Body of pancreas (tissue), 4 donors: ENCODE data around the gene ADM2. TPM values are rescaled to one million over a fixed set of nuclear protein-coding genes. Genes with fewer than 3 reads are reported as not detected.

ENCODE experiments used
- ATAC-seq: fragments of 150-250 bp; one replicate; pipeline ENCODE4 v1.9.1; 2016
- DNase-seq, 4 donors: peaks; one replicate each; pipeline ENCODE4 v3.0.0-alpha.2; 2019
- H3K27ac ChIP-seq, 4 donors: fragments of 200-600 bp; sonication (generic); 1 replicate in 3 of 4; 2 replicates in 1 of 4; pipeline versions ENCODE4 v1.5.1 to v1.6.1; 2016 to 2019; ENCODE audit warnings: mild to moderate bottlenecking in 1 of 4, mixed read lengths in 1 of 4, moderate library complexity in 1 of 4
- H3K27me3 ChIP-seq, 2 donors: fragments of 200-600 bp; sonication (generic); one replicate each; pipeline ENCODE4 v1.6.0; 2016; ENCODE audit warnings: mild to moderate bottlenecking in 1 of 2
- H3K36me3 ChIP-seq, 2 donors: fragments of 200-600 bp; sonication (generic); replicated peaks in 1 of 2; 2 replicates each; pipeline ENCODE4 v1.5.1; 2016; ENCODE audit warnings: low read depth in 2 of 2; ENCODE audit not compliant: insufficient read depth in 1 of 2
- H3K4me1 ChIP-seq: fragments of 200-600 bp; sonication (generic); one replicate; pipeline ENCODE4 v1.6.0; 2016
- H3K4me3 ChIP-seq, 2 donors: fragments of 200-600 bp; sonication (generic); 1 replicate in 1 of 2; 2 replicates in 1 of 2; pipeline ENCODE4 v1.5.1; 2016 to 2019
- H3K9me3 ChIP-seq, 3 donors: fragments of 200-600 bp; sonication (generic); 1 replicate in 2 of 3; 2 replicates in 1 of 3; pipeline ENCODE4 v1.5.1; 2016
- POLR2A ChIP-seq, 3 donors: fragments of 450-650 bp; IDR thresholded peaks; one replicate each; pipeline ENCODE4 v1.6.1; 2016; ENCODE audit warnings: antibody characterized with exemption in 3 of 3, mild to moderate bottlenecking in 2 of 3
- WGBS, 2 donors: methylation state at CpG; one replicate each; pipeline ENCODE4 v1.1.5; 2017; 5-methylcytosine and 5-hydroxymethylcytosine counted together
- intact Hi-C: fragments of 100-400 bp; cut with DNase I; formaldehyde crosslinking; loops from one replicate; pipeline ENCODE4 v1.15.1; 2023
- total RNA-seq, 2 donors: library from RNA; depleted of rRNA; stranded (reverse); fragments of >200 nt; gene quantifications; one replicate each; pipeline ENCODE4 v1.1.0, GENCODE V29; 2016
- TF ChIP-seq, protein P1 (sequence below), 7 experiments: fragments of 450-650 bp in 4 of 7; fragments of 200-600 bp in 3 of 7; sonication (generic) in 3 of 7; IDR thresholded peaks; one replicate each; pipeline ENCODE4 v1.5.1; 2016 to 2019; ENCODE audit warnings: antibody characterized with exemption in 7 of 7

ADM2 gene
- total RNA-seq, 2 donors from 2014 or later, result 7.3 to 8.2 TPM

DNA sequence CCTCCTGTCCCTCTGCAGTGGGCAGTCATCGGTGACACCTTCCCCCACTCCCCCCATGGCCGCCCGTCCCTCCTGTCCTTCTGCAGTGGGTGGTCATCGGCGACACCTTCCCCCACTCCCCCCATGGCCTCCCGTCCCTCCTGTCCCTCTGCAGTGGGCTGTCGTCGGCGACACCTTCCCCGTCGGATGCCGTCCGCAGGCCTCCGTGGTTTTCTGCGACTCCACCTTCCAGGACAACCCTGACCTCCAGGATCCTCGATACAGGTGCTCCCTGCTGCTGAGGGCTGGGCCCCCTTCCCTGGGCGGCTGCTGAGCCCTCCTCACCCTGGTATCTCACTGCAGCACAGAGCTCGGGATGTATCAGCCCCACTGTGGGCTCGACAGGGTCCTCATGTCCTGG, 7.5 kb downstream of the ADM2 start:
- no peaks in the 10 kb centered on the region for H3K9me3 ChIP-seq
- H3K27me3 ChIP-seq, result no peaks in the 10 kb centered on the region
- intact Hi-C loops, result no loop called here
- TF ChIP-seq POLR2A (IDR thresholded peaks at IDR 0.05), result no peak
- TF ChIP-seq, protein P1, sequence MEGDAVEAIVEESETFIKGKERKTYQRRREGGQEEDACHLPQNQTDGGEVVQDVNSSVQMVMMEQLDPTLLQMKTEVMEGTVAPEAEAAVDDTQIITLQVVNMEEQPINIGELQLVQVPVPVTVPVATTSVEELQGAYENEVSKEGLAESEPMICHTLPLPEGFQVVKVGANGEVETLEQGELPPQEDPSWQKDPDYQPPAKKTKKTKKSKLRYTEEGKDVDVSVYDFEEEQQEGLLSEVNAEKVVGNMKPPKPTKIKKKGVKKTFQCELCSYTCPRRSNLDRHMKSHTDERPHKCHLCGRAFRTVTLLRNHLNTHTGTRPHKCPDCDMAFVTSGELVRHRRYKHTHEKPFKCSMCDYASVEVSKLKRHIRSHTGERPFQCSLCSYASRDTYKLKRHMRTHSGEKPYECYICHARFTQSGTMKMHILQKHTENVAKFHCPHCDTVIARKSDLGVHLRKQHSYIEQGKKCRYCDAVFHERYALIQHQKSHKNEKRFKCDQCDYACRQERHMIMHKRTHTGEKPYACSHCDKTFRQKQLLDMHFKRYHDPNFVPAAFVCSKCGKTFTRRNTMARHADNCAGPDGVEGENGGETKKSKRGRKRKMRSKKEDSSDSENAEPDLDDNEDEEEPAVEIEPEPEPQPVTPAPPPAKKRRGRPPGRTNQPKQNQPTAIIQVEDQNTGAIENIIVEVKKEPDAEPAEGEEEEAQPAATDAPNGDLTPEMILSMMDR (IDR thresholded peaks at IDR 0.05), result no peak
- ATAC-seq (no peak), DNase-seq (no peak)
- no peaks in the 10 kb centered on the region for H3K36me3 ChIP-seq
- H3K27ac ChIP-seq, result no peak overlapping the region
- WGBS, 2 donors, result 80 to 85% methylated on average over 14 to 17 of the region's 19 CpGs
- H3K4me3 ChIP-seq, result no peak overlapping the region
- peaks cover 27% of the 10 kb centered on the region for H3K4me1 ChIP-seq

DNA sequence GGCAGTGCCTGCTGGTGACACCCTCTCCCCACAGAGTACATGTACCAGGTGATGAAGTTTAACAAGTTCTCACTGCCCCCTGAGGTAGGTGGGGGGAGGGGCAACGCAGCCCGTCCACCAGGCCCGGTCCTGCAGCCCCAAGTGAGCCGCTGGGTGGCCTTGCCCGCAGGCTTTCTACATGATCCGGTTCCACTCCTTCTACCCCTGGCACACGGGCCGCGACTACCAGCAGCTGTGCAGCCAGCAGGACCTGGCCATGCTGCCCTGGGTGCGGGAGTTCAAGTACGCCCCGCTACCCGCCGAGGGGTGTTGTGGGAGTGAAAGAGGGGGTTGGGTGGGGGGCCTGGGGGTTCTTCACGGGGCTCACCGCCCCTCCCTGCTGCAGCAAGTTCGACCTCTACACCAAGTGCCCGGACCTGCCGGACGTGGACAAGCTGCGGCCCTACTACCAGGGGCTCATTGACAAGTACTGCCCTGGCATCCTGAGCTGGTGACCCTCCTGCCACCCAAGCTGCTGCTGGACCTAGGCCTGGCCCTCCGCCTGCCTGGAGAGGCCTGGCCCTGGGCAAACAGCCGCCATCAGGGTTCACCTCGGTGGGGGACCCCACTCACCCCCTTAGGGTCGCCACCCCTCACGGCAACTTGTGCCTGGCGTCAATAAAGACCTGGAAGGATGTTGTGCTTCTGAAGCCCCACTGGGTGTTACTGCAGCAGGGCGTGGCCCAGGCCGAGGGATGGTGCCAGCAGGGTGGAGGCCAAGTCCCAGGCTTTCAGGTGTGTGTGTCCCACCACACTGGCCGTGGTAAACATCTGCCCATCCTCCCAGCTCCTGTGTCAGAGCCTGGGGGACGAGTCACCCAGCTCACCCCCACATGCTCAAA, 8.3 kb downstream of the ADM2 start:
- no peak for ATAC-seq
- 82 to 88% methylated on average over 23 to 30 of the region's 31 CpGs for WGBS, 2 donors

DNA sequence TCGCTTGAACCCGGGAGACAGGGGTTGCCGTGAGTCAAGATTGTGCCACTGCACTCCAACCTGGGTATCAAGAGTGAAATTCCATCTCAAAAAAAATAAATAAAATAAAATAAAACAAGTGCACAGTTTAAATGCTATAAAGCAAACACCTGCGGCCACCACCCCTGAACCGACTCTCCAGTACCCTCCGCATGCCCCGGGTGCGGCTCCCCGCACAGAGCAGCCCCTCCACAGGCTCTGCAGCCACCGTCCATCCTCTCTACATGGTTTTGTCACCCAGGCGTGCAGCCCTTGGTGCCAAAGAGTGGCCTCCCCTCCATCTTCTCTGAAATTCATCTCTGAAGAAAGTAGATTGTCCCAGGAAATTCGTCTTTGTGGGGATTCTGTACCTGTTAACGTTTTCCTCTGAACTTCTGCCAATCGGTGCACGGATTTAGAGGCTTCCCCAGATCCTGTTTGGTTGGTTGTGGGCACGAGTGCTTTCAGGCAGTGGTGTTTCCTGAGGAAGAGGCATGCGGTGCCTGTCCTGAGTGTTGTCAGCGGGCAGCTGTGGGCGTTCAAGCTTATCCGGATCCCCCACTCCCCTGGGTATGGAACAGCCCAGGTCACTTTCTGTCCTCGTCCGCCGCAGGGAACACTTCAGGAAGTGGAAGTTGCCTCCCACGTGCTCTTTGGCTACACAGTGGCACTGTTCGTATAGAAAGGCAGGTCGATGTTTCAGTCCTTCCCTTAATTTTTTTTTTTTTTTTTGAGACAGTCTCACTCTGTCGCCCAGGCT, 9.4 kb downstream of the ADM2 start:
- TF ChIP-seq, protein P1 (IDR thresholded peaks at IDR 0.05), result no peak
- no peak for TF ChIP-seq POLR2A (IDR thresholded peaks at IDR 0.05)
- WGBS, 2 donors, result 65 to 80% methylated on average over 27 of the region's 27 CpGs
- intact Hi-C loops, result no loop called here
- no peaks in the 10 kb centered on the region for H3K36me3 ChIP-seq
- peaks cover 8% of the 10 kb centered on the region for H3K4me1 ChIP-seq
- no peak overlapping the region for H3K4me3 ChIP-seq
- H3K27ac ChIP-seq, result no peak overlapping the region
- H3K27me3 ChIP-seq, result no peaks in the 10 kb centered on the region
- no peak for ATAC-seq
- no peaks in the 10 kb centered on the region for H3K9me3 ChIP-seq
- DNase-seq, result no peak

More for the DNA sequence above, 8.3 kb downstream of the ADM2 start:
- Histone ChIP-seq H3K36me3 (no peaks in the 10 kb centered on the region), H3K9me3 (no peaks in the 10 kb centered on the region), H3K27ac (no peak overlapping the region), H3K27me3 (no peaks in the 10 kb centered on the region), H3K4me3 (no peak overlapping the region), H3K4me1 (peaks cover 19% of the 10 kb centered on the region)
- no peak for DNase-seq
- intact Hi-C loops, result no loop called here
- TF ChIP-seq, protein P1 (IDR thresholded peaks at IDR 0.05), result no peak
- no peak for TF ChIP-seq POLR2A (IDR thresholded peaks at IDR 0.05)

DNA sequence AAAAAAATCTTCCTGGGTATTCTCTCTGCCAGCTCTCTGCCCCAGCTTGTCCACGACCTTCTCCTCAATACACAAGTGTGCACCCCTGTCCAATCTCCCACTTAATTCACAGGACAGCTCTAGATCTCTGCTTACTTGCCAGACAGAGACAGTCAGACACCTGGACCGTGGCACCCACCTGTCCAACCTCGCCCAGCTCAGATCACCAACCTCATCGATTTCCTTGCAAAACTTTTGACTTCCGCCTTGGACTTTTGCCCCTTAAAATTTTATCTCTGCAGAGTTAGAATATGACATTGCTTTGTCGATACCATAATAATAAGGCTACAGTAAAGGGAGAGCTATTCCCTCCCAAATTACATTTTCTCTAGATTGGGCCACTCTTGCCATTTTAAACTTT, 15.8 kb downstream of the ADM2 start:
- no peaks in the 10 kb centered on the region for H3K36me3 ChIP-seq
- ATAC-seq (no peak), DNase-seq (no peak)
- no peak for TF ChIP-seq POLR2A (IDR thresholded peaks at IDR 0.05)
- TF ChIP-seq, protein P1 (IDR thresholded peaks at IDR 0.05), result no peak
- intact Hi-C loops, result no loop called here
- H3K27ac ChIP-seq, result no peak overlapping the region
- 49 to 64% methylated on average over 6 of the region's 6 CpGs for WGBS, 2 donors
- H3K27me3 ChIP-seq, result no peaks in the 10 kb centered on the region
- peaks cover 11% of the 10 kb centered on the region for H3K4me1 ChIP-seq
- H3K9me3 ChIP-seq, result no peaks in the 10 kb centered on the region
- H3K4me3 ChIP-seq, result no peak overlapping the region
